Ectodermal cell (in vitro differentiated cells): Measurements from ENCODE around the gene STPG4.

Source experiments
- H3K27ac ChIP-seq: 2 replicates; pipeline ENCODE4 v1.7.0; 2013; ENCODE audit warnings: mild to moderate bottlenecking, low read depth, low read length; ENCODE audit not compliant: insufficient read depth, poor library complexity, severe bottlenecking
- H3K27me3 ChIP-seq: 2 replicates; pipeline ENCODE4 v1.7.0; 2013; ENCODE audit warnings: mild to moderate bottlenecking, low read length; ENCODE audit not compliant: insufficient read depth, control insufficient read depth, poor library complexity, severe bottlenecking
- H3K36me3 ChIP-seq: one replicate; pipeline ENCODE4 v1.7.0; 2013; ENCODE audit warnings: low read length; ENCODE audit not compliant: control insufficient read depth, insufficient read depth
- H3K4me1 ChIP-seq: one replicate; pipeline ENCODE4 v1.7.0; 2013; ENCODE audit warnings: low read length; ENCODE audit not compliant: control insufficient read depth, insufficient read depth
- H3K4me3 ChIP-seq: 2 replicates; pipeline ENCODE4 v1.7.0; 2013; ENCODE audit warnings: low read depth, low read length, control low read depth; ENCODE audit not compliant: insufficient read depth
- H3K9me3 ChIP-seq: 2 replicates; pipeline ENCODE4 v1.7.0; 2013; ENCODE audit warnings: mild to moderate bottlenecking, low read length, moderate library complexity; ENCODE audit not compliant: control insufficient read depth
- WGBS, 2 experiments: methylation state at CpG; one replicate each; pipeline ENCODE4 v1.1.7; 2013; ENCODE audit warnings: missing lambda C conversion rate in 2 of 2; 5-methylcytosine and 5-hydroxymethylcytosine counted together

Gene STPG4

GRCh38 chr2:47048801-47049480 is 106.2 kb downstream of the STPG4 start:
- 77 to 83% methylated on average over 8 of the region's 8 CpGs for WGBS, 2 experiments
- Histone ChIP-seq H3K9me3 (no peaks in the 10 kb centered on the region), H3K27me3 (no peaks in the 10 kb centered on the region), H3K27ac (no peak overlapping the region), H3K4me1 (peaks cover 18% of the 10 kb centered on the region), H3K4me3 (no peak overlapping the region), H3K36me3 (no peaks in the 10 kb centered on the region)

- peaks cover 26% of the 10 kb centered on the region for H3K4me1 ChIP-seq
- H3K4me3 ChIP-seq = no peak overlapping the region
- H3K27me3 ChIP-seq = no peaks in the 10 kb centered on the region
- no peak overlapping the region for H3K27ac ChIP-seq
- no peaks in the 10 kb centered on the region for H3K9me3 ChIP-seq
- no peaks in the 10 kb centered on the region for H3K36me3 ChIP-seq
- WGBS, 2 experiments = 83 to 87% methylated on average over 5 of the region's 5 CpGs
Observed at GRCh38 chr2:47046271-47046670, 108.8 kb downstream of the STPG4 start.

- Histone ChIP-seq H3K36me3 (no peaks in the 10 kb centered on the region), H3K27ac (no peak overlapping the region)
- WGBS, 2 experiments = 86 to 91% methylated on average over 4 of the region's 4 CpGs
Observed at GRCh38 chr2:47043891-47044239, 111.2 kb downstream of the STPG4 start.

GRCh38 chr2:47043142-47043890 is 111.8 kb downstream of the STPG4 start:
- peaks cover 25% of the 10 kb centered on the region for H3K4me1 ChIP-seq
- H3K27ac ChIP-seq = no peak overlapping the region
- no peaks in the 10 kb centered on the region for H3K9me3 ChIP-seq
- H3K36me3 ChIP-seq = no peaks in the 10 kb centered on the region
- no peaks in the 10 kb centered on the region for H3K27me3 ChIP-seq
- H3K4me3 ChIP-seq = no peak overlapping the region
- WGBS, 2 experiments = 77 to 80% methylated on average over 8 of the region's 8 CpGs

More at GRCh38 chr2:47043891-47044239, 111.2 kb downstream of the STPG4 start:
- no peaks in the 10 kb centered on the region for H3K27me3 ChIP-seq
- H3K9me3 ChIP-seq = no peaks in the 10 kb centered on the region
- H3K4me1 ChIP-seq = peaks cover 29% of the 10 kb centered on the region
- no peak overlapping the region for H3K4me3 ChIP-seq

- Histone ChIP-seq H3K27ac (no peak overlapping the region), H3K4me3 (no peak overlapping the region), H3K36me3 (no peaks in the 10 kb centered on the region), H3K27me3 (no peaks in the 10 kb centered on the region), H3K9me3 (no peaks in the 10 kb centered on the region), H3K4me1 (peaks cover 27% of the 10 kb centered on the region)
- 83% methylated on average over 9 to 11 of the region's 11 CpGs for WGBS, 2 experiments
Observed at GRCh38 chr2:47041891-47042684, 113.0 kb downstream of the STPG4 start.

- Histone ChIP-seq H3K36me3 (no peaks in the 10 kb centered on the region), H3K27me3 (no peaks in the 10 kb centered on the region), H3K27ac (no peak overlapping the region), H3K4me3 (no peak overlapping the region), H3K9me3 (no peaks in the 10 kb centered on the region), H3K4me1 (peaks cover 34% of the 10 kb centered on the region)
- WGBS, 2 experiments = 91% methylated on average over 8 of the region's 8 CpGs
Observed at GRCh38 chr2:47041063-47041462, 114.0 kb downstream of the STPG4 start.

GRCh38 chr2:47040651-47041050 is 114.5 kb downstream of the STPG4 start:
- Histone ChIP-seq H3K36me3 (no peaks in the 10 kb centered on the region), H3K4me1 (peaks cover 34% of the 10 kb centered on the region), H3K27me3 (no peaks in the 10 kb centered on the region), H3K4me3 (no peak overlapping the region), H3K9me3 (no peaks in the 10 kb centered on the region), H3K27ac (no peak overlapping the region)
- 94 to 96% methylated on average over 10 of the region's 10 CpGs for WGBS, 2 experiments

GRCh38 chr2:47039913-47040562 is 115.1 kb downstream of the STPG4 start:
- H3K4me3 ChIP-seq = no peak overlapping the region
- peaks cover 40% of the 10 kb centered on the region for H3K4me1 ChIP-seq
- H3K9me3 ChIP-seq = no peaks in the 10 kb centered on the region
- no peaks in the 10 kb centered on the region for H3K27me3 ChIP-seq
- 94 to 96% methylated on average over 17 of the region's 17 CpGs for WGBS, 2 experiments
- no peaks in the 10 kb centered on the region for H3K36me3 ChIP-seq
- H3K27ac ChIP-seq = no peak overlapping the region

GRCh38 chr2:47039489-47039870 is 115.6 kb downstream of the STPG4 start:
- Histone ChIP-seq H3K9me3 (no peaks in the 10 kb centered on the region), H3K36me3 (no peaks in the 10 kb centered on the region), H3K27ac (no peak overlapping the region), H3K4me1 (peaks cover 46% of the 10 kb centered on the region), H3K27me3 (no peaks in the 10 kb centered on the region), H3K4me3 (no peak overlapping the region)
- 94 to 95% methylated on average over 2 of the region's 2 CpGs for WGBS, 2 experiments
